Measurements from ENCODE around the gene PLEKHB2. TPM values are rescaled to one million over a fixed set of nuclear protein-coding genes. Genes with fewer than 3 reads are reported as not detected.
"Not testable (repeated sequence)": the region's sequence is repeated elsewhere in the genome, so short reads cannot be mapped to it uniquely, and the experiment has no call there.

Gene PLEKHB2
- total RNA-seq, 1 experiment from 2014 or later = 55.9 TPM

- no peak for DNase-seq
- no peaks in the 10 kb centered on the region for H3K23me2 ChIP-seq (ENCODE audit: insufficient read length, low read depth, low read length, poor library complexity, severe bottlenecking)
- H4K20me1 ChIP-seq (ENCODE audit: control insufficient read depth, insufficient read depth, insufficient read length) = no peaks in the 10 kb centered on the region
- no peak overlapping the region for H4K91ac ChIP-seq (ENCODE audit: insufficient read length, low read depth, low read length)
- H3K4me2 ChIP-seq (ENCODE audit: insufficient read depth, insufficient read length, low read length) = no peak overlapping the region
- H3K79me2 ChIP-seq (ENCODE audit: insufficient read depth, low read length) = no peaks in the 10 kb centered on the region
- H3K27ac Mint-ChIP-seq = no peak overlapping the region
- no peak overlapping the region for H3K56ac ChIP-seq (ENCODE audit: insufficient read length, low read depth, low read length)
- no peaks in the 10 kb centered on the region for H3K9me3 ChIP-seq (ENCODE audit: control insufficient read depth, low read depth, low read length)
- no peak overlapping the region for H2BK15ac ChIP-seq (ENCODE audit: low read depth, low read length)
- H3K14ac ChIP-seq (ENCODE audit: insufficient read depth, low read length) = no peak overlapping the region
- no peaks in the 10 kb centered on the region for H3K36me3 Mint-ChIP-seq (ENCODE audit: insufficient read depth in 1 of 3, low read depth in 3 of 3)
- H3K4me3 Mint-ChIP-seq = no peak overlapping the region
- no peak overlapping the region for H4K5ac ChIP-seq (ENCODE audit: insufficient read length, low read depth, low read length)
- H3K23ac ChIP-seq (ENCODE audit: insufficient read length, low read depth, low read length) = no peak overlapping the region
- no peaks in the 10 kb centered on the region; a peak in 1 of 5 replicates for H3K9me3 Mint-ChIP-seq
- H3K27ac ChIP-seq (ENCODE audit: insufficient read length, low read depth, low read length) = no peak overlapping the region
- no peak overlapping the region for H2BK120ac ChIP-seq (ENCODE audit: low read depth, low read length, poor library complexity, severe bottlenecking)
- no peak overlapping the region for H2BK12ac ChIP-seq (ENCODE audit: insufficient read length, low read depth, low read length)
- peaks cover 17 to 21% of the 10 kb centered on the region in 2 experiments for H3K4me1 Mint-ChIP-seq
- no peak overlapping the region for H3K9ac ChIP-seq (ENCODE audit: extremely low read depth, insufficient read length, low read length)
- no peak overlapping the region for H3K4ac ChIP-seq (ENCODE audit: low read depth, low read length)
- no peaks in the 10 kb centered on the region for H3K79me1 ChIP-seq (ENCODE audit: insufficient read depth, low read depth, low read length, poor library complexity, severe bottlenecking)
- WGBS (ENCODE audit: extremely low coverage, insufficient read length, low lambda C conversion rate) = no CpG with 5 or more reads among the region's 12 CpGs
- no peak overlapping the region for H3K18ac ChIP-seq (ENCODE audit: insufficient read length, low read depth, low read length)
- no peaks in the 10 kb centered on the region for H3K4me1 ChIP-seq (ENCODE audit: insufficient read depth, low read length)
- H3T11ph ChIP-seq (ENCODE audit: low read length) = no peak overlapping the region
- no peak overlapping the region for H4K8ac ChIP-seq (replicated peaks; ENCODE audit: insufficient read length, low read depth, low read length)
- TF ChIP-seq, protein P1, sequence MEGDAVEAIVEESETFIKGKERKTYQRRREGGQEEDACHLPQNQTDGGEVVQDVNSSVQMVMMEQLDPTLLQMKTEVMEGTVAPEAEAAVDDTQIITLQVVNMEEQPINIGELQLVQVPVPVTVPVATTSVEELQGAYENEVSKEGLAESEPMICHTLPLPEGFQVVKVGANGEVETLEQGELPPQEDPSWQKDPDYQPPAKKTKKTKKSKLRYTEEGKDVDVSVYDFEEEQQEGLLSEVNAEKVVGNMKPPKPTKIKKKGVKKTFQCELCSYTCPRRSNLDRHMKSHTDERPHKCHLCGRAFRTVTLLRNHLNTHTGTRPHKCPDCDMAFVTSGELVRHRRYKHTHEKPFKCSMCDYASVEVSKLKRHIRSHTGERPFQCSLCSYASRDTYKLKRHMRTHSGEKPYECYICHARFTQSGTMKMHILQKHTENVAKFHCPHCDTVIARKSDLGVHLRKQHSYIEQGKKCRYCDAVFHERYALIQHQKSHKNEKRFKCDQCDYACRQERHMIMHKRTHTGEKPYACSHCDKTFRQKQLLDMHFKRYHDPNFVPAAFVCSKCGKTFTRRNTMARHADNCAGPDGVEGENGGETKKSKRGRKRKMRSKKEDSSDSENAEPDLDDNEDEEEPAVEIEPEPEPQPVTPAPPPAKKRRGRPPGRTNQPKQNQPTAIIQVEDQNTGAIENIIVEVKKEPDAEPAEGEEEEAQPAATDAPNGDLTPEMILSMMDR (conservative IDR thresholded peaks at IDR 0.05) = peak; percentile 34; the same call in 2 of the 3 replicates
- H2BK20ac ChIP-seq (ENCODE audit: low read depth, low read length, poor library complexity, severe bottlenecking) = no peak overlapping the region
- no peak overlapping the region for H2AK5ac ChIP-seq (ENCODE audit: insufficient read length, low read length)
- no peaks in the 10 kb centered on the region for H3K27me3 Mint-ChIP-seq (ENCODE audit: low read depth)
- H2BK5ac ChIP-seq (ENCODE audit: insufficient read length, low read length) = no peak overlapping the region
- no peaks in the 10 kb centered on the region for H3K27me3 ChIP-seq (ENCODE audit: insufficient read depth, low read length)
- H2AFZ ChIP-seq (ENCODE audit: low read length) = no peak overlapping the region
Measured at GRCh38 chr2:131156452-131157149, 51.5 kb downstream of the PLEKHB2 start.

DNA sequence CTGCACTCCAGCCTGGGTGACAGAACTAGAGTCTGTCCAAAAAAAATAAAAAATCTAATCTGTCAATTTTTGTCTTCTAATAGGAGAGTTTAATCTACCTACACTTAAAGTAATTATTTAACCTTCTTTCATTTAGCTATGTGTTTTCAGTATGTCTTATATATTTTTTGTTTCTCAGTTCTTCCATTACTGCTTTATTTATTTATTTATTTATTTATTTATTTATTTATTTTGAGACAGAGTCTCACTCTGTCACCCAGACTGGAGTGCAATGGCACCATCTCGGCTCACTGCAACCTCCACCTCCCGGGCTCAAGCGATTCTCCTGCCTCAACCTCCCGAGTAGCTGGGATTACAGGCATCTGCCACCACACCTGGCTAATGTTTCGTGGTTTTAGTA, 60.4 kb downstream of the PLEKHB2 start:
- not testable (repeated sequence) for H3K4me3 Mint-ChIP-seq; H4K20me1 ChIP-seq (ENCODE audit: control insufficient read depth, insufficient read depth, insufficient read length); H3K27me3 ChIP-seq (ENCODE audit: insufficient read depth, low read length); H3K27ac ChIP-seq (ENCODE audit: insufficient read length, low read depth, low read length); H3K18ac ChIP-seq (ENCODE audit: insufficient read length, low read depth, low read length); H2BK5ac ChIP-seq (ENCODE audit: insufficient read length, low read length); H3T11ph ChIP-seq (ENCODE audit: low read length); H3K9me3 ChIP-seq (ENCODE audit: control insufficient read depth, low read depth, low read length); H3K23me2 ChIP-seq (ENCODE audit: insufficient read length, low read depth, low read length, poor library complexity, severe bottlenecking); H4K5ac ChIP-seq (ENCODE audit: insufficient read length, low read depth, low read length); H4K8ac ChIP-seq (replicated peaks; ENCODE audit: insufficient read length, low read depth, low read length); H3K4me2 ChIP-seq (ENCODE audit: insufficient read depth, insufficient read length, low read length); H3K79me1 ChIP-seq (ENCODE audit: insufficient read depth, low read depth, low read length, poor library complexity, severe bottlenecking); H4K91ac ChIP-seq (ENCODE audit: insufficient read length, low read depth, low read length); H2BK12ac ChIP-seq (ENCODE audit: insufficient read length, low read depth, low read length); H3K27ac Mint-ChIP-seq; H3K9me3 Mint-ChIP-seq; H2BK20ac ChIP-seq (ENCODE audit: low read depth, low read length, poor library complexity, severe bottlenecking); H2AFZ ChIP-seq (ENCODE audit: low read length); H2BK120ac ChIP-seq (ENCODE audit: low read depth, low read length, poor library complexity, severe bottlenecking); H3K23ac ChIP-seq (ENCODE audit: insufficient read length, low read depth, low read length); H3K4me1 ChIP-seq (ENCODE audit: insufficient read depth, low read length); H2BK15ac ChIP-seq (ENCODE audit: low read depth, low read length); H3K56ac ChIP-seq (ENCODE audit: insufficient read length, low read depth, low read length); H3K4me1 Mint-ChIP-seq; H3K36me3 Mint-ChIP-seq (ENCODE audit: insufficient read depth in 1 of 3, low read depth in 3 of 3); DNase-seq; H2AK5ac ChIP-seq (ENCODE audit: insufficient read length, low read length); H3K9ac ChIP-seq (ENCODE audit: extremely low read depth, insufficient read length, low read length); H3K79me2 ChIP-seq (ENCODE audit: insufficient read depth, low read length); H3K14ac ChIP-seq (ENCODE audit: insufficient read depth, low read length); H3K27me3 Mint-ChIP-seq (ENCODE audit: low read depth); H3K4ac ChIP-seq (ENCODE audit: low read depth, low read length)
- no CpG with 5 or more reads among the region's 5 CpGs for WGBS (ENCODE audit: extremely low coverage, insufficient read length, low lambda C conversion rate)
